AG04450 (cell line): ENCODE results near the gene LIF. TPM values are rescaled to one million over a fixed set of nuclear protein-coding genes. Genes with fewer than 3 reads are reported as not detected.
A peak's percentile ranks its signal among the peaks of the same experiment; 100 is the strongest.

Experiments used
- CTCF ChIA-PET: fragments of 300-600, 350-600 bp; formaldehyde crosslinking; extraction: SDS; loops from one replicate; lab custom pipeline; 2022; ENCODE audit warnings: antibody characterized with exemption, inconsistent platforms; lab: Charles Lee
- POLR2A ChIA-PET: fragments of 350-600 bp; formaldehyde crosslinking; extraction: SDS; loops from one replicate; lab custom pipeline; 2021; ENCODE audit warnings: antibody characterized with exemption, inconsistent platforms; lab: Yijun Ruan, JAX
- DNase-seq: peaks from one replicate; pipeline ENCODE4 v3.0.0-alpha.2; 2011; ENCODE audit warnings: low read depth, low spot score
- H3K27ac ChIP-seq: one replicate; pipeline ENCODE4 v1.5.1; 2012; ENCODE audit warnings: low read depth, low read length, control low read depth
- H3K27me3 ChIP-seq: one replicate; pipeline ENCODE4 v1.6.0; 2012; ENCODE audit warnings: low read length; ENCODE audit not compliant: control insufficient read depth, insufficient read depth
- H3K4me3 ChIP-seq: 2 replicates; pipeline ENCODE4 v1.5.1; 2011; ENCODE audit warnings: mild to moderate bottlenecking, low read depth, low read length, control low read depth
- H3K9me3 ChIP-seq: 2 replicates; pipeline ENCODE4 v1.5.1; 2012; ENCODE audit warnings: low read length; ENCODE audit not compliant: control insufficient read depth, insufficient read depth
- polyA plus RNA-seq: library from polyadenylated mRNA; depleted of rRNA; stranded (reverse); fragments of >200 nt; gene quantifications from 2 replicates; pipeline ENCODE4 v1.2.3, GENCODE V29; 2011
- TF ChIP-seq, protein P1 (sequence below): IDR thresholded peaks from 2 replicates; pipeline ENCODE4 v1.5.1; 2011; ENCODE audit warnings: low read depth, low read length, control low read depth, inconsistent platforms

Gene LIF
- polyA plus RNA-seq, 1 experiment: 53.9 TPM

DNA sequence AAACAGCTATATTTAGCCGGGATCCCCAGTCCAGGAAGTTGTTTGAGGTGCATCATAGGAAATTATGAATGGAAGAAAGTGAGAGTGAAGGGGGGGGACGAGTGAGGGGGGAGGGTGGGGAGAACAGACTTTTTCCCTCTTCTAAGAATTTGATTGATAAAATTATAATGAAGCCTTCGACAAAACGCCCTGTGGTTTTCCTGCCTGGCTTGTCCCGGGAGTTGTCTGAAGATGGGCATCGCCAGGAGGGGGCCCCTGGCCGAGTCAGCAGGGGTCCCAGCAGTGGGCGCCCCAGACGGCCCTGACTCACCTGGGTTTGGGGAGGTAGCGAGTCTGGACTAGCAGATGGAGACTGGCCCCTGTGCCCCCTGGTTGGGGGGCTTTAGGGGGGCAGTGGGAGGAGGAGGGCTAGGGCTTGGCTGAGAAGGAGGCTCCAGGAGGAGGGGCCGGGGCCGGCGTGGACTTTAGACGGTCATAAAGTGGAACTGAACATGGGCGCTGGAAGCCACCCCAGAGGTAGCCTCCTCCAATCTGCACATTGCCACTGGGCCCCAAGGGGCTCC, 336 bp upstream of the LIF start:
- H3K27me3 ChIP-seq: no peaks in the 10 kb centered on the region
- no peak for DNase-seq
- TF ChIP-seq, protein P1, sequence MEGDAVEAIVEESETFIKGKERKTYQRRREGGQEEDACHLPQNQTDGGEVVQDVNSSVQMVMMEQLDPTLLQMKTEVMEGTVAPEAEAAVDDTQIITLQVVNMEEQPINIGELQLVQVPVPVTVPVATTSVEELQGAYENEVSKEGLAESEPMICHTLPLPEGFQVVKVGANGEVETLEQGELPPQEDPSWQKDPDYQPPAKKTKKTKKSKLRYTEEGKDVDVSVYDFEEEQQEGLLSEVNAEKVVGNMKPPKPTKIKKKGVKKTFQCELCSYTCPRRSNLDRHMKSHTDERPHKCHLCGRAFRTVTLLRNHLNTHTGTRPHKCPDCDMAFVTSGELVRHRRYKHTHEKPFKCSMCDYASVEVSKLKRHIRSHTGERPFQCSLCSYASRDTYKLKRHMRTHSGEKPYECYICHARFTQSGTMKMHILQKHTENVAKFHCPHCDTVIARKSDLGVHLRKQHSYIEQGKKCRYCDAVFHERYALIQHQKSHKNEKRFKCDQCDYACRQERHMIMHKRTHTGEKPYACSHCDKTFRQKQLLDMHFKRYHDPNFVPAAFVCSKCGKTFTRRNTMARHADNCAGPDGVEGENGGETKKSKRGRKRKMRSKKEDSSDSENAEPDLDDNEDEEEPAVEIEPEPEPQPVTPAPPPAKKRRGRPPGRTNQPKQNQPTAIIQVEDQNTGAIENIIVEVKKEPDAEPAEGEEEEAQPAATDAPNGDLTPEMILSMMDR: no peak
- ChIA-PET CTCF (interaction anchor here (0.5 to 1.8 kb wide), 2 partner anchors 9 to 646 kb away, joined by 3 to 5 read pairs; no protein-coding TSS in a partner anchor), POLR2A (interaction anchor here (0.5 to 1.7 kb wide), 6 partner anchors 9 to 139 kb away, joined by 3 to 5 read pairs (median 4); no protein-coding TSS in a partner anchor)
- peak overlapping the region; percentile 93 for H3K27ac ChIP-seq
- H3K4me3 ChIP-seq: peak overlapping the region; percentile 84
- peaks cover 13% of the 10 kb centered on the region; the same call in 1 of the 2 replicates for H3K9me3 ChIP-seq

DNA sequence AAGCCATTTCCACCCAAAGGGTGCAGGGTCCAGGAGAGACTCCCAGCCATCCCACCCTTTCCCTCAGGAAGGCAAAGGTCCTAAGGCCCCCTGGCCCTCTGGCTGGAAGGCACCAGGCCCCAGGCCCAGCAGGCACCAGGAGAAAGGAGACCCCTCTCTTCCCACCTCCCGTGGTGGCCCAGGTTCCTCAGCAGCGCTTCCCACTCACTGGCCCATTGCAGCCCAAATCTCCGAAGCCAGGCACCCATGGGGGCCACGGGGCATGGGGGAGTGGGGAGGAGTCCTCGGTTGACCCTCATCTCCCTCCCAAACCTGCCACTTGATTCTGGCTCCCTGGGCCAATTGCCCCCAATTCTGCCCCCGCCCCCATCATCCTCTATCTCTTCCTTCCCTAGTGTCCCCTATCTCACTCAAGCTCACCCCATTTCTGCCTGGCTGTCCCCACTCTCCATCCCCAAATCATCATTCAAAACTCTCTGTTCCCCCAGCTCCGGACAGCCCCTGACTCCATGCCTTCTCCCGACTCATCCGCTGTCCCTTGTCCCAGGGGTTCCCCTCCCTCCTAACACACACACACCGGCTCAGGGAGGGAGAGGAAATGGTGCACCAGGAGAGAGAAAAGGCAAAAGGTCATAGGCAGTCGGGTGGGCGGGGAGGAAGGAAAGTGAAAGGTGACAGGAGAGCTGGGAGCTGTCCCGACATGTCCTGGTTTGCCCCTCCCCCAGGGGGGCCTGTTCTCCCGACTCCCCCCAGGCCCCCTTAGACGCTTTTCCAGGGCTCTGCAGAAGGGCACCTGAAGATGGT, 1.2 kb downstream of the LIF start:
- ChIA-PET CTCF (interaction anchor here (0.5 to 1.8 kb wide), 2 partner anchors 10 to 36 kb away, joined by 4 to 5 read pairs; no protein-coding TSS in a partner anchor), POLR2A (interaction anchor here (1.5 to 1.7 kb wide), 2 partner anchors 8 to 11 kb away, joined by 5 read pairs; no protein-coding TSS in a partner anchor)
- TF ChIP-seq, protein P1: no peak
- DNase-seq: no peak
- no peaks in the 10 kb centered on the region for H3K27me3 ChIP-seq
- peak overlapping the region; percentile 93 for H3K27ac ChIP-seq
- peaks cover 13% of the 10 kb centered on the region; the same call in 1 of the 2 replicates for H3K9me3 ChIP-seq
- peak overlapping the region; percentile 84 for H3K4me3 ChIP-seq

DNA sequence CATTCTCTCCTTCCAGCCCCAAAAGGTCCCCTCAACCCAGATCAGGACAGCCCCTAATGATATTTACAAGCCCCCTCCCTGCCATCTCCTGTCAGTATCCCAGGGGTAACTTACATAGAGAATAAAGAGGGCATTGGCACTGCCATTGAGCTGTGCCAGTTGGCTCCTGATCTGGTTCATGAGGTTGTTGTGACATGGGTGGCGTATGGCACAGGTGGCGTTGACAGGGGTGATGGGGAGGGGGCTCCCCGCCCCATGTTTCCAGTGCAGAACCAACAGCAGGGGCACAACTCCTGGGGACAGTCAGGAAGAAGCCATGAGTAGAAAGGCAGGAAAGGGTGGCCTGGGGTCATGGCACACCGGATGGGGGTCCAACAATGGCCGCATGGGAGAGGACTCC, 1.9 kb downstream of the LIF start:
- ChIA-PET CTCF (interaction anchor here (1.9 kb wide), 1 partner anchor 11 kb away, joined by 7 read pairs; no protein-coding TSS in a partner anchor), POLR2A (no interaction called here)
- peak overlapping the region; percentile 93 for H3K27ac ChIP-seq
- H3K9me3 ChIP-seq: peaks cover 13% of the 10 kb centered on the region; the same call in 1 of the 2 replicates
- H3K27me3 ChIP-seq: no peaks in the 10 kb centered on the region
- DNase-seq: no peak
- peak overlapping the region; percentile 84 for H3K4me3 ChIP-seq
- TF ChIP-seq, protein P1: no peak

DNA sequence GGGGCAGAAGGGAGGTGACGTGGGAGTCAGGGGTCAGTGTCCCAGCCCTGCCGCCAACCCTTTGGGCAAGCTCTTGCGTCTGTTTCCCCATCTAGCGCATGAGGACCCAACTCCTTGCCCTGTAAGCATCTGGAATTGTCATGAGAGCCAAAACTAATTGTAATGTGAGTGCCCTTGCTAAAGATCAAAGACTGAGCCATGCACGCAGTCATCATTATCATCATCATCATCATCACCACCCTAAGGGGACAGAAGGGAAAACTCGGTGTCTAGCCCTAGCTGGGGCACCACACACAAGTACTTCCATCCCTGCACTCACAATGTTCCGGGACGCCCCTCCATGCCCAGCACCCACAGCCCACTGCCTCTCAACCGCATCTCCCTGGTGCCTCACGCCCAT, 2.5 kb downstream of the LIF start:
- DNase-seq: no peak
- Histone ChIP-seq H3K27me3 (no peaks in the 10 kb centered on the region), H3K27ac (peak overlapping the region; percentile 93), H3K4me3 (peak overlapping the region; percentile 84), H3K9me3 (peaks cover 13% of the 10 kb centered on the region; the same call in 1 of the 2 replicates)
- TF ChIP-seq, protein P1: no peak
- POLR2A ChIA-PET: interaction anchor here (1.1 kb wide), 1 partner anchor 40 kb away, joined by 3 read pairs; no protein-coding TSS in a partner anchor
- CTCF ChIA-PET: interaction anchor here (0.8 to 1.9 kb wide), 2 partner anchors 11 to 136 kb away, joined by 3 to 7 read pairs; no protein-coding TSS in a partner anchor
